Stimulated activated CD4-positive, alpha-beta T cell treated with anti-CD3 and anti-CD28 coated beads, Interleukin-2, amount 100 ng/mL, for 48 hours (primary cell): Measurements from ENCODE around the gene ARL6IP5.

Experiments used
- DNase-seq, 2 donors: peaks; one replicate each; pipeline ENCODE4 v3.0.0-alpha.2; 2020

ARL6IP5 gene, protein sequence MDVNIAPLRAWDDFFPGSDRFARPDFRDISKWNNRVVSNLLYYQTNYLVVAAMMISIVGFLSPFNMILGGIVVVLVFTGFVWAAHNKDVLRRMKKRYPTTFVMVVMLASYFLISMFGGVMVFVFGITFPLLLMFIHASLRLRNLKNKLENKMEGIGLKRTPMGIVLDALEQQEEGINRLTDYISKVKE

DNA sequence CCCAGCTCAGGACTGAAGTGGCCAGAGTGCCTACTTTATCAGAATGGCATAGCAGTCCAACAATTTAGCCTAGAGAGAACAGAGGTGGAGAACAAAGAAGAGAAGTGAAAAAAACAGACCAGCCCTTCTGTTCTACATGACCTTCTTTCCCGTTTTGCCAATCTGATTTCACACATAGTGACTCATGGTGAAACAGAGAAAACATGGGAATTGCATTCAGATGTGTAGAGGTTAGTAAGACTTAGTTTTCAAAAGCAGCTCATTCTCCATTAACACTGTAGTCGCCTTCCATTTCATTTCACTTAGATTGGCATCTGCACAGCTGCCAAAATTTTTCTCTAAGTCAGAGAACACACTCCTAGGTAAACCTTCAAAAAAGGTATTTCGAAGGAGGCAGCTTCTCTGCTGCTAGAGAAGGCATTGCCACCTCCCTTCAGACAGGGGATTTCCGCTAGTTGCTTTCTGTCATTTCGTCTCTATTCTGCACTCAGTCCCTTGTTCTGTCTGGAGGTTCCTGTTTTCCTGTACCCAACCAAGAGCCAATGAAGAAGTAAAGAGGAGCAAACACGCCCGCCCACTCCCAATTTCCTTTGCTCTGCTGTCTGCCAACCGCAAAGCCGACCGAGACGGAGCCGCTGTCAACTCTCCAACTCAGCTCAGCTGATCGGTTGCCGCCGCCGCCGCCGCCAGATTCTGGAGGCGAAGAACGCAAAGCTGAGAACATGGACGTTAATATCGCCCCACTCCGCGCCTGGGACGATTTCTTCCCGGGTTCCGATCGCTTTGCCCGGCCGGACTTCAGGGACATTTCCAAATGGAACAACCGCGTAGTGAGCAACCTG lies at the start of gene ARL6IP5:
Gene ARL6IP5, plus strand, starts transcription at position 612 of the 842 bp plus-strand sequence. Its CDS starts 111 bp downstream, at position 723.
- DNase-seq: peak; percentile 83 to 84

- no peak for DNase-seq
Measured at GRCh38 chr3:69044608-69045007, 40.1 kb upstream of the ARL6IP5 start.

- DNase-seq: no peak
Measured at GRCh38 chr3:69048990-69049389, 35.7 kb upstream of the ARL6IP5 start.

DNA sequence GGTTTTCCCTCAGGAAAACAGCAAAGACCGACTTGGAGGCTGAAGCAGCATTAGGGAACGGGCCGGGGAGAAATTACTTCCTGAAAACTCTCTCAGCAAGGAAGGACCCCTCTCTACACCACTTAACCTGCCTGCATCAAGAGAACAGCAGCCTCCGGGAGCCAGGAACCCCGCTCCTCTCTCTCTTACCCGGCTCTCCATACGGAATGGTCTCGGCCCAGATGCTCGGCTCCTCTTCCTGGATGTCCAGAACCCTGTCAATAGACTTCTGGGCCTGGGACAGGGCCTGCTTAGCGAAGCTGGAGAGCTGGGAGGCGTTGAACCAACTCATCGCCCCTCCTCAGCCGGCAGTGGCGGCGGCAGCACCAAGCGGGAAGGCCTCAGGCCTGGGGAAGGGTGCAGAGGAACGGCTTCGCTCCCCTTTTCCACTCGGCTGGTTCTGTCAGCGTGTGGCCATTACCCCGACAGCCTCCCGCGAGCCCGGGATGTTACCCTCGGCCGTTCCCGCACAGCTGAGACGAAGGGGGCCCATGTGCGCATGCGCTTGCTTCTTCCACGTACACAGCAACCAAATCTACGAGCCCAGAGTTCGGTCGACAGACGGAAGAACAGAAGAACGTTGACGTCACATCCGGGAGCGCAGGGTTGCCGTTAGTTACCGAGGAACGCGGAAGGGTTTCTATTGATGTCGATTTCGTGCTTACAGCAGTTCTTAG lies 32.8 kb upstream of the ARL6IP5 start, which contains the start of gene TMF1:
Gene TMF1, minus strand, starts transcription at position 578 of the 716 bp plus-strand sequence. Its CDS starts 247 bp downstream, at position 331.
- peak; percentile 95 to 96 for DNase-seq

DNA sequence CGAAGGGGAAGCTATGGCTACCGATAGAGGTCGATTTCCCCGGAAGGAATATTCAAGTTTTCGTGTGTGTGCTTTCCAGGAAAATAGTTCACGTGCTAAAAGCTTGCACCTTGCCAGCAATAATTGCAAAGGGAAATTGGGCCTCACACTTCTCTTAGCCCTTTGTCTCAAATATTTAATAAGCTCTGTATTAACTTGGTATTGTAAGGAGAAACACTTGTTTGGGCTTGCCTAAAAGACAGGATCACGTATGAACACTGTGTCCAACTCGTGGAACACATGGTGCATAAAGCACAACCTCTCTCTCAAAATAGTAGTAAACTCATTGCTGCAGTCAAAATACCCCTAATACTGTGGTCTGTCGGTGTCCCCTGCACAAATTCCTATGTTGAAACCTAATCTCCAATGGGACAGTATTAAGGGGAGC lies 32.3 kb upstream of the ARL6IP5 start:
- DNase-seq: no peak

DNA sequence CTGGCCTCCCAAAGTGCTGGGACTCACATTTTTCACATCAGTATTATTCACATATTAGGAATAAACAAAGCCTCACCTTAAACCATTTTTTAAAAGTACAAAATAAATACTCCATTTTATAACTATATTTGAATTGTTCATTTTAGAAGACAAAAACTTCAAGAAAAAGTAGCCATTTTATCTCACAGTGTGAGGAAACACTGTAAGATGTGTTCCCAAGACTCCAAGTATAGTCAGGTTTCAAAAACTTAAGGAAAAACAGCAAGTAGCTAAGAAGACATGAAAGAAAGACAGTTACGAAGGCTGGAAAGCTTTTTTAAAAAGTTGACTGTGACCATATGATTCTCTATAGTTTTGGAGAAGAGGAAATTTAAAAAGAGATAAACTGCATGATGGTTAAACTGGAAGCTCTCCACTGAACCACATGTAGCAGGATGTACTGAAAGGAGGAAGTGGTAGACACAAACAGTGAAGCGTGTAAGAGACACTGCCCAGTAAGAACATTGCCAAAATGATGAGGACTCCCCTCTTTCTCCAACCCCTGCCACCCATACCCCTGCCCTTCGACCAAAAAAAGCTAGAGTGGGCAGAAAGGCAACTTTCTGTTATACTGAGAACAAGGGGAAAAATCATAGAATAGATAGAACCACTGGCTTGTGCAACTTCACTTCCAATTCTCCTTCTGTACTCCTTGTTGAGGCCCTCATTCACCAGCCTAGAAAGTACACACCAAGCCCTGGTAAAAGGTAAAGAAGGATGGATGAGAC lies 26.4 kb upstream of the ARL6IP5 start:
- no peak for DNase-seq

- DNase-seq: no peak
Measured at GRCh38 chr3:69058947-69059224, 25.9 kb upstream of the ARL6IP5 start.

GRCh38 chr3:69059688-69060087 lies 25.0 kb upstream of the ARL6IP5 start:
- DNase-seq: no peak

DNA sequence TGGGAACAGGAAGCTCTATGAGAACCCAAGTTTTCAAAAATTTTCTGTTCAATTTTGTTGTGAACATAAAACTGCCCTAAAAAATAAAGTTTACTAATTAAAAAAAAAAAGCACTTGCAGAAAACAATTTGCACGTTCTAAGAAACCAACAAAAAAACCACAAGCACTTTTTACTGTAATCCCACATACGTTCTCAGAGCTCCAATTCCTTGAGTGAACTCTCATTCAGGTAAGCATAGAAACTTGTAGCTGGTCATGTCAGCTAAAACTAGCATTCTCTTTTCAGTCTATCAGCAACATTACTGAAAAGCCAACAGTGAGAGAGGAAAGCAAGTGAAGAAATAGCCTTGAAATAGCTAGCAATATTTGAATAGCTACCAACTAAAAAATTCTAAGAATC lies 21.1 kb upstream of the ARL6IP5 start:
- DNase-seq: no peak

GRCh38 chr3:69065318-69065964 lies 19.3 kb upstream of the ARL6IP5 start:
- DNase-seq: no peak

DNA sequence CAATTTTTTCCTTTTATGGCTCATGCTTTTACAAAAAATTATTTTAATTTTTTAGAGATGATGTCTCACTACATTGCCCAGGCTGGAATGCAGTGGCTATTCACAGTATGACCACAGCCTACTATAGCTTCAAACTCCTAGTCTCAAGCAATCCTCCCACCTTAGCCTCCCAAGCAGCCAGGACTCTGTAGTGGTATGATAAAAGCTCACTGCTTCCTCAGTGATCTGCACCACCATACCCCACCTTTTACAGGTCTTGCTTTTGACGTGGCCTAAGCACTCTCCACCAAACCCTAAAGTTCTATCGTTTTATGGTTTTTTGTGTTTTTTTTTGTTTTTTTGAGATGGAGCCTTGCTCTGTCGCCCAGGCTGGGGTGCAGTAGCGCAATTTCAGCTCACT lies 18.6 kb upstream of the ARL6IP5 start:
- no peak for DNase-seq

DNA sequence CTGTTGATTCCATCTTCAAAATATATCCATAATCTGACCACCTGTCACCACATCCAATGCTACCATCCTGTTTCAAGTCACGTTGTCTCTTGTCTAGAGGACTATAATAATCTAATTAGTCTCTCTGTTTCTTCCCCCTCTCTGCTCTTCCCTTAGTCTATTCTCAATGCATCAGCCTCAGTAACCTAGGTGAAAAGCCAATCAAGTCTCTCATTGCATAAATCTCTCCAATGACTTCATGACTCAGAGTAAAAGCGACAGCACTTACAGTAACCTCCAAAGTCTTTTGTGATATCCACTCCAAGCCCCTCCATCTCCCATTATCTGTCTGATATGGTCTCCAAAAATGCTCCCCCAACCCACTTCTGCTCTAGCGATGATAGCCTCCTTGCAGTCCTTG lies 11.8 kb upstream of the ARL6IP5 start:
- no peak for DNase-seq

DNA sequence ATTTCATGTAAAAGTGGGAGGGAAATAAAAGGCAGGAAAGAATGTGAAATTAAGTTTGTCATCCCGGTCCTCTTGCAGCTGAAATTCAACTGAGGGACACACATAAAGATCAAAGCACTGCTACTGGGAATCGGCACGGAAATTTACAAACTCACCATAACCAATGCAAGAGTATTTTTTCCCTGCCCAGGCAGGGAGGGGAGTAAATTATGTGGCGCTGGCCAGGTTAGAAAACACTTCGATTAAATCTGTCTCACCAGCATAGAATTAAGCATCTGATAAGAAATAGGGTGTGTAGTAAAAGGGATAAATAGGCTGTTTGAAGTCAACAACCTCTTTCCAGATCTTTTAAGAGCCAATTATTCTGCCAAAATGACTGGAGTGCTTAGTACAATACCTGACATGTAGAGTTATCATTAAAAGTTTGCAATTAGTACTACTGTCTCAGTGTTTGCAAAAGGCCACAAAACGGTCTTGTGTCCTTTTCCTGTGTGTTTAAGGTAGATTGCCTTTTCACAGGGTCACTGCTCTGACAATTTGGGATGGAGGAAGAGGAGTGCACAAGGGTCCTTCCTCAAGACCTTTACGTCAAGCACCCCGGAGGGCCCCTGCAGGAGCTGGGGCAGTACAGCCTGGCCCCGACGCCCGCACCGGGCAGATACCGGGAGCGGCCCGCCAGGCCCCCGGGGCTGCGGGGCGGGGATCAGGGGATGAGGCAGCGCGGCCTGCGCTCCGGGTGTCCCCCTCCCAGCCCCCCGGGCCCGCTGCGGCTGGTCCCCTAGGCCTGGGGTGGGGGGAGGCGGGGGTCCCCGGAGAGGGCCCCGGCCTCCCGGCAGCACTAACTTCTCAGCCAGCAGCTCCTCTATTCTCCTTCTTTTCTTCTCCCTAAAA lies 5.2 kb upstream of the ARL6IP5 start:
- no peak for DNase-seq

GRCh38 chr3:69080233-69080920 lies 4.4 kb upstream of the ARL6IP5 start, which contains the start of gene UBA3:
UBA3 (minus strand) TSS chr3:69080365; CDS start chr3:69080353, 12 bp downstream.
- peak; percentile 88 to 91 for DNase-seq

DNA sequence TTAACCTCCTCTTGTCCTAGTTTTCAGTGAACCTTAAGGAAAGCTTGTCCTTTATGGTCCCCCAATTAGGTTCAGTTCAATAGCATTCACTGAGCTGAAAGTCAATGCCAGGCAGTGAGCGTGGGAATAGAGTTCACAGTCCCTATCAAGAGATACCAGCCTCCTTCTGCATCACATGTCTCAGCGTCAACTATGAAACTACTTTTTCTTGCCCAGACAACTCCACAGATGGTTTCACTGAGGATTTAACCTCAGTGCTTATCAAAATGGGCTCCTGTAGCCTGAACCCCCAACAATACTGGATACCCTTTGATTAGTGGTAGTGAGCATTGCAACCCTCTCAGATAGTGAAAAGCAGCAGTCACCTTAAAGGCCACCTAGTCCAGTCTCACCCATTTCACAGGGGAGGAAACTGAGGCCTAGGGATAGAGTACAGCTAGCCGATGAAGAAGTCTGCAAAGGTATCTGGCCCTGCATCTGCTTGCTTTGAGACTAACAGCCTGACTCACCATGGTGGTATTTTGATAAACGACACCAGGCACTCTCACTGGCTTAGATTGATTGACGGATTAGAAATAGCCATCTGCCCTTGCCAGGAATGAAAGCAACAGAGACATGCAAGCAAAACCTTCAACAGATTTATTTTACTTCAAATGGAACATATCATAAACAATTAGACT lies 3.0 kb upstream of the ARL6IP5 start:
- DNase-seq: no peak

- DNase-seq: no peak
Measured at GRCh38 chr3:69082361-69082760, 2.4 kb upstream of the ARL6IP5 start.

DNA sequence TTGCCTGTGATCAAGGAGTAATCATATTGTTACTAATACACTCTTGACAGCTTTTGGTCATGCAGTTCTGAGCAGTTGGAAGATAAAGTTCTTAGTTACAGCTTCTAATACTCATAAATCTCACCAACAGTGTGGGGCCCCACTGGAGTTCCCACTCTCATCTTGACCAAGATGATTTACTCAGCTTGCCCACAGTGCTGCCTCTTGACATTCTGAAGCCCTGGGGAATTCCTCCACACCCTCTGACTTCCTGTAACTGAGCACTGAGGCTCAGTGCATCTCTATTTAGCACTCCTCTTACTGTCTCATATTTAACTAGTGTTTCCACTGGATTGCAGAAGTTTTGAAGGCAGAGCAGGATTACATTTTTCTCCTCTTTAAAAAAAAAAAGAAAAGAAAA lies 1.9 kb upstream of the ARL6IP5 start:
- peak; percentile 59 to 63 for DNase-seq

DNA sequence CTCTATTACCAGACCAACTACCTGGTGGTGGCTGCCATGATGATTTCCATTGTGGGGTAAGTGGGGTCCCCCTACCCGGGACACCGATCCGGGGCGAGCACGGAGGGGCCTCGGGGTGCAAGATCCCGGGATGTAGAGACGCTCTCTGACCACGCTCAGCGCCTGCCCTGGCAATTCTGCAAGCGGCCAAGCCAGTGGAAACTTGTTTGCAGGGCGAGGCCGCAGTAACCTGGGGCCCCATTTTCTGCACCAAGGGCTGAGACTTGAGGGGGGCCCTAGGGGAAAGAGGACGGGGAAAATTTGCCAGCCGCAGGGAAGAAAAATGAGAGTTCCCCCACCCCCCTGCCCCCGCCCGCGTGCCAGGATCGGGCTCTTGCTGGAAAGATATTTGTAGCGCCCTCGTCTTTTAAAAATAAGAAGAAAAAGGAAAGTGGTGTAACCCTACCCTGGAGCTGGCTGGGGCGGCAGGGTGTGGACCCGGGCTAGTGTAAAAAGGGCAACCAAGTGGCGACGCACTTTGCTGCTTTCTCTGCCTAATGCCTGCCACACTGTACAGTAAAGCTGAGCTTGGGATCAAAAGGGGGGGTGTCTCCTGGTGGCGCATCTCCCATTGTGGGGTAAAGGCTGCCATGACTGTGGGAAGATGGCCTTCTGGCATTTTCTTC lies 563 bp downstream of the ARL6IP5 start:
- no peak for DNase-seq
